GM19455 (cell line): ENCODE data around the gene PSMA4.
A peak's percentile ranks its signal among the peaks of the same experiment; 100 is the strongest.
"Not testable (repeated sequence)": the region's sequence is repeated elsewhere in the genome, so short reads cannot be mapped to it uniquely, and the experiment has no call there.

ENCODE experiments used
- ATAC-seq: cut with Tn5 transposase; IDR thresholded peaks from one replicate; pipeline ENCODE4 v1.9.1; 2021; ENCODE audit not compliant: unreplicated experiment

PSMA4 gene

GRCh38 chr15:78540141-78540870 lies at the start of gene PSMA4:
Gene PSMA4, plus strand, starts transcription at chr15:78540444. Its CDS starts 1,484 bp downstream, at chr15:78541928.
- peak; percentile 80 for ATAC-seq

GRCh38 chr15:78492872-78493271 lies 47.4 kb upstream of the PSMA4 start:
- ATAC-seq = no peak

DNA sequence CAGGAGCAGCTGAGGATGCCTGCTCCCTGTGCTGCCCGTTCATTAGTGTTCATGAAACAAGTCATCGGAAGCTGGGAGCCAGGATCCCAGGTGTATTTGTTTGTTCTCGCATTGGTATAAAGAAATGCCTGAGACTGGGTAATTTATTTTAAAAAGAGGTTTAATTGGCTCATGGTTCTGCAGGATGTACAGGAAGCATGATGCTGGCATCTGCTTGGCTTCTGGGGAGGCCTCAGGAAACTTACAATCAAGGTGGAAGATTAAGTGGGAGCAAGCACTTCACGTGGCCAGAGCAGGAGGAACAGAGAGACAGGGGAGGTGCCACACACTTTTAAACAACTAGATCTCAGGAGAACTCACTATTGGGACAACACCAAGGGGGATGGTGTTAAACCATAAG lies 38.4 kb upstream of the PSMA4 start:
- no peak for ATAC-seq

DNA sequence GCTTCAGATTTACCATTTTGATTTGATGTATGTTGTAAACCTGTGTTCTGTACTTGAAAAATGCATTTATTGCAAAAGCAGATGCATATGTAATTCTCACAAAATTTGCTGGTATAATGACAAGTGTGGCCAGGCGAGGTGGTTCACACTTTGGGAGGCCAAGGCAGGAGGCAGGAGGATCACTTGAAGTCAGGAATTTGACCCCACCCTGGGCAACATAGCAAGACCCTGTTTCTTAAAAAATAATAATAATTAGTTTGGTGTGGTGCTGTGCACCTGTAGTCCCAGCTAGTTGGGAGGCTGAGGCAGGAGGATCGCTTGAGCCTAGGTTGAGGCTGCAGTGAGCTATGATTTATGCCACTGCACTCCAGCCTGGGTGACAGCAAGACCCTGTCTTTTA lies 37.6 kb upstream of the PSMA4 start:
- no peak for ATAC-seq

DNA sequence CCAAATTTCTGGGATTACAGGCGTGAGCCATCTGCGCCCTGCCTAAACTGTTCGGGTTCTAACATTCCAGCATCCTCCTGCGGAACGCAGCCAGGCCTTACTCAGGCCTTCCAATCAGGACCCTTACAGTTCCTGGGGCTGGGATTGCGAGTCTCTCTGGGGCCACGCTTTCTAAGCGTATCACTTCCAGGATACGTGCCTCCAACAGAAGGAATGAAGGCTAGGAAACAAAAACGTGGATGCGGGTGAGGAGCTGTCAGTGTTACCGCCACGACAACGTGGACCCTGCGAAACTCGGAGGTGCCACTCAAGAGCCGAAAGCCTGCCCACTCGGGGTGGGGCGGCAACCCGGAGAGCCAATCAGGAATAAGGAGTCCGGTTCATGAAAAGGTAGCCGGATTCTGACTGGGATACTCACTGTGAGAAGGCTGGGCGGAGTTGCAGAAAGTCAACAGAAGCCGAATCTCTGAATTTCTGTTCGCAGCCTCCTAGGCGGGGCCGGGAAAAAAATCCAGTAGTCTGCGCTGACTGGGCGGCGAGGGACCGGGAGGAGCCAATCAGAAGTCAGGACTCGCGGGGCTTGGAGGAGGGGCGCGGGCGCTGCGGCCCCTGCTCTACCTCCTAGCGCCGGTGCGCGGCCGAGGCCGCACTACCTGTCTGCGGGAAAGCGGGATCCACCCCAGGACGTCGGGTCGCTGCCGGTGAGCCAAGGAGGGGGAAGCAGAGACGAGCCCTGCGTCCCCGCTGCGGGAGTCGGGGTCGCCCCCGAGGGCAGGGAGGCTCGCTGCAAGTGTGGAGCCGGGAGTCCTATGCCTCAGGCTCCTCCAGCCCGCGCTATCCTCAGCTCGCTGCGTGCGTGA lies 33.0 kb upstream of the PSMA4 start, which contains the start of gene HYKK:
TSS of gene HYKK (plus strand) at position 607 of the 860 bp plus-strand sequence. CDS start 5,512 bp downstream, outside the sequence.
- peak; percentile 94 for ATAC-seq

GRCh38 chr15:78507831-78508160 lies 32.4 kb upstream of the PSMA4 start:
- peak; percentile 36 for ATAC-seq

DNA sequence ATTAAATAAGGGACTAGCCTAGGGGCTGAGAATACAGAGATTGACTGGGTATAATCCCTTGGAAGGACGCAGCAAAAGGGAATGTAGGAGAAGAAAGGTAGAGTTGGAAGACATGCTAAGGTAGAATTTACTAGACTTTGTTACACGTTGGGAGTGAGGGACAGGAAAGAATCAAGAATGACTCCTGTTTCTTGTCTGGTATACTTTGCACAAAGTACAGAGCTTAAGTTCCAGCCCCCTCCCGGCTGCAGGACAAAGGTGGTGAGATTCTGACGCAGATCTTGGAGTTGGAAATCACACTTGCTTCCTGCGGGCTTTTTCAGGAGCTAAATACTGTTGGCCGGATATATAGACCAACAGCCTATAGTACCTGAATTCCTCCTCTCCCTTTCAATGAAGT lies 32.0 kb upstream of the PSMA4 start:
- no peak for ATAC-seq

GRCh38 chr15:78509726-78510312 lies 30.4 kb upstream of the PSMA4 start:
- no peak for ATAC-seq

DNA sequence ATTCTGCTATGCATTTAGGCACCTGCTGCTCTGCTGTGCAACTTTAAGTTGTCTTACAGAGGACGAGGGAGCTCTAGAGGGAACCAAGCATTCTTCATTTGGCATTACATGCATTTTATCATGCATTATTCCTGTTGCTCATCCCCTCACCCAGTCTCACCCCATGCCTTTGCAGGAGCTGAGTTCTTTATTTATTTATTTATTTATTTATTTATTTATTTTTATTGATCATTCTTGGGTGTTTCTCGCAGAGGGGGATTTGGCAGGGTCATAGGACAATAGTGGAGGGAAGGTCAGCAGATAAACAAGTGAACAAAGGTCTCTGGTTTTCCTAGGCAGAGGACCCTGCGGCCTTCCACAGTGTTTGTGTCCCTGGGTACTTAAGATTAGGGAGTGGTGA lies 20.2 kb upstream of the PSMA4 start:
- not testable (repeated sequence) for ATAC-seq

- ATAC-seq = no peak
Measured at GRCh38 chr15:78524230-78524629, 16.0 kb upstream of the PSMA4 start.

- ATAC-seq = no peak
Measured at GRCh38 chr15:78527325-78527724, 12.9 kb upstream of the PSMA4 start.

DNA sequence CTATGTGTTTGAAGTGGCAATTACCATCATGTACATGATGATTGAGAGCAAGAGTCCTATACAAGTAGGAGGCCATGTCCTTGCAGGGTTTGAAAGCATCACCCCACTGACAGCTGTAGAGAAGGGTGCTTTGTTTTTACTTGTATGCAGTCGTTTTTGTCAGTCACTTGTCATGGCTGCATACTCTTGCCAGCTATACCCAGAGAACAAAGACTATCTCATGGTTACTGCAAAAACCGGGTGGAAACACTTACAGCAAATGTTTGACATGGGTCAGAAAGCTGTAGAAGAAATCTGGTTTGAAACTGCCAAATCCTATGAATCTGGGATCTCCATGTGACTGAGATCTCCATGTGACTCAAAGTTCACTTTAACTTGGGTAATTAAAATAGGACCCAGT lies 6.9 kb upstream of the PSMA4 start:
- no peak for ATAC-seq

DNA sequence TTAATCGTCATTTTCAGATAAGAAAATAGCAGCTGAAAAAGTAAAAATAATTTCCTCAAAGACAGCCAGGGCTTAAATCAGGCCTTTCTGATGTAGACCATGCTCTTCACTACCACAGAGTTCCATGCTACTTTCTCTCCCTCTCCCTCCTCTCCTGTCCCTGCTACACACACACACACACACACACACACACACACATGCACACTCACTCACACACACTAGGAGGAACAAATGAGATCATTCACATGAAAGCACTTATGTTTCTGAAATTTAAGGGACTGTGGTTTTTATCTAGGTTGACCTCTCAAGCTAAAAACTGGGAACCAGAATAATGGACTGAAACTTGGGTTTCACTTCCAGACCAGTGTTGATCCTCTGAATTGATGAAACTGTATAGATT lies 4.1 kb upstream of the PSMA4 start:
- no peak for ATAC-seq

DNA sequence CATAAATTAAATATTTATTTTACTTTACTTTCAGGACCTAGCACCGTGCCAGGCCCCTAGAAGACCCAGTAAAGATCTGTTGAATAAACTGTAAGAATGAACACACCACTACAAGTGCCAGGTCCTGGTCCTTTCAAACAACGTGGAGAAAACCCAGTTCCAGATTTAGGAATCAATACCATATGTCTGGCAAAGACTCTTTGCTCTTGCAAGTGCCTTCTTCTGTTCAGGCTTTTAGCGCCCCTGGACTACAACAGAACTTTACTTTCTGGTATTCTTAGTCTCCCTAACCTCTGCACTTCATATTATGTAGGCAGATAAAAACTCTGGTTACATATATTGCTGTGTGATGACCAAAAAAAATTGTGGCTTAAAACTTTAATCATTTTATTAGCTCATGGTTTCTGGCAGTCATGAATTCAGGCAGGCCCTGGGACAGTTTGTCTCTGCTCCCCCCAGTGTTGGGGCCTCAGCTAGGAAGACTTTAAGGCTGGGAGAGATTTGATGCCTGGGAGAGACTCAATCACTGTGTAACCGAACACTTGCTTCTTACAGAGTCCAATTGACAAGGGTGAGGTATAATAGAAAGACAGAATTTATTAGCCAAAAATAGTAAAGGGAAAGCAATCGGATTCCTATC lies 2.9 kb upstream of the PSMA4 start:
- no peak for ATAC-seq

GRCh38 chr15:78538358-78538757 lies 1.9 kb upstream of the PSMA4 start:
- ATAC-seq = no peak

DNA sequence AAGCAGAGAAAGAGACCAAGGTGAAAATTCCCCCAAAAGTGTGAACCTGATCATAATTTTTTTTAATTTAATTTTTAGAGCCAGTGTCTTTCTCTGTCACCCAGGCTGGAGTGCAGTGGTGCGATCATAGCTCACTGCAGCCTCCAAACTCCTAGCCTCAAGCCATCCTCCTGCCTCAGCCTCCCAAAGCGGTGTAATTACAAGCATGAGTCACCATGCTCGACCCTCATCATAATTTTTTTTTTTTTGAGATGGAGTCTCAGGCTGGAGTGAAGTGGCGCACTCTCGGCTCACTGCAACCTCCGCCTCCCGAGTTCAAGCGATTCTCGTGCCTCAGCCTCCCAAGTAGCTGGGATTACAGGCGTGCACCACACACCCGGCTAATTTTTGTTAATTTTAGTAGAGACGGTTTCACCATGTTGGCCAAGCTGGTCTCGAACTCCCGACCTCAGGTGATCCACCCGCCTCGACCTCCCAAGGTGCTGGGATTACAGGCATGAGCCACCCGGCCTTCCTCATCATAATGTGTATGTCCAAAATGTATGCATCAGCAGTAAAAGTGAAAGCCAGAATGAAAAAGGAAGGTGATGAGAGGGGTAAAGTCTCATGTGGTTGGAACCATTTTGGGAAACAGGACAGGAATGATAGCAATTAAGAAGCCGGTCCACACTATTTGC lies 642 bp upstream of the PSMA4 start:
- ATAC-seq = not testable (repeated sequence)

DNA sequence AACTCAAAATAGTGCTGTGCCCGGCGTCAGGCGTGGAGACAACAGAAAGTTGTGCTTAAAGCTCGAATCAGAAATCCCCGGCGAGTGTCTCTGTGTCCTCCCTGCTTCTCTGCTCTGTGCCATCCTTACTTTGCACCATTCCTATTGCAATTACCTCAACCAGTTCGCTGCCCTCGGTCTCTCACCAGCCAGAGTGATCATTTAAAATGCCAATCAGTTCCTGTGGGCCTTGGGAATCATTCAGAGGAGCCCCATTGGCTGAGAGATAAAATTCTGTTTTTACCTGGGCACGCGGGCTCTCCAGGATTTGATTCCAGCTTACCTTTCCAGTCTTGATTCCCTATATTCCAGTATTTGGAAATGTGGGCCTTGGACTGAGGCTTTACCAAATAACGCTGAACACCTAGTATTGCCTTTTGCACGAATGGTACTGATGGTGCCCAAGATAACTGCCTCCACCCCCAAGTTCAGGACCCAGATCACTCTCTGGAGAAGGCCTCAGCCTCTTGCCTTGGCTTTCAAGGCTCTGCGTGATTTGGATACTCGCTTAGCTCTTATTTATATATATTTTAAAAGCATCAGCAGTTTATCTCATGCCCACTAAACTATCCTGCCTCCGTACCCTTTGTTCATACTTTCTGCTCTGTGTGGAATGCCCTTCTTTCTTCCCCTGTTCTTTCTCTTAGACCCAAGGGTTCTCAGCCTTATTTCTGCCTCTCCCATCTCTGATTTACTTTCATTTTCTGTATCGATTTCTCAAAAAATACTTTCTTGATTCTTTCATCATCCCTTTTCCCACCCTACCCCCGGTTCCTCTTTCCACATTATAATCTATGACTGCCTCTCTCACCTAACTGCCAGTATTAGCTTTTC lies 863 bp downstream of the PSMA4 start:
- ATAC-seq = no peak

DNA sequence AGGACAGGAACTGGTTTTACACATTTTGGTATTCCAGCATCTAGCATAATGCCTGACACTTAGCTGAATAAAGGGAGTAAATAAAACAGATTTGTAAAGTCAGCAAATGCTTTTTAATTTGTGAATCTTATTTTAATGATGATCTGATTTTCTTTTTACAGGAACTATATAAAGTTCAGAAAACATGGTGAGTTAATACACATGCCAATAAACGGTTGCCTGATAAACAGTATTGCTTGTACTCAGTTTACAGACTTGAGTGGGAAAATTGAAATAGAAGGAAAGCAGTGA lies 1.4 kb downstream of the PSMA4 start:
- no peak for ATAC-seq

DNA sequence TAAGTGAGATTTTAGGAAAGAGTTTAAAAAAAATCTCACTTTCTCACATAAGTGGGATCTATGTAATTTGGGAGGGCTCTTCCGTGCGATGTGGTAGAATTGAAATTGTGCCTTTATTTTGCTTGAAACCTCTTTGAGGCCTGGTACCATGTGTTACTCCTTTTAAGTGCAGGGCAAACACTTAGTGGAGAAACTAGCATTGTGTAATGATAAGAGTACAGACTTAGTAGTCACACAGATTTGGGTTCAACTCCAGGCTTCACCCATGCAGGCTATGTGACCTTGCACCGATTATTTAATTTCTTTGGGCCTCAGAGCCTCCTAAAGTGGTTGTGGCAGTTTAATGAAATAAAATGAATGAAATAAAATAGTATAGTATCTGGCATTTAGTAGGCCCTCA lies 2.4 kb downstream of the PSMA4 start:
- ATAC-seq = no peak

DNA sequence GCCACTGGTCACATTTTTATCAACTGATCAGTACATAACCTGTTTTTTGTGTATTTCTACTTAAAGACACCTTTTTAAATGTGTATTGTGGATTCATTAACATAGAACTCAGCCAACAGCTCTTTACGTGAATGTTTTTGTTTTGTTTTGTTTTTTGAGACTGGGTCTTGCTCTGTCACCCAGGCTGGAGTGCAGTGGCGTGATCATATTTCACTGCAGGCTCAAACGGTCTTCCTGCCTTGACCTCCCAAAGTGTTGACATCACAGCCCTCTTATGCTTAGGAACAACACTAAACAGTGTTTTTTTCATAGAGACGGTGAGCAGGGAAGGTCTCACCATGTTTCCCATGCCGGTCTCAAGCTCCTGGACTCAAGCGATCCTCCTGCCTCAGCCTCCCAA lies 9.9 kb downstream of the PSMA4 start:
- no peak for ATAC-seq
